ENCODE results near the gene NR2F2.

The NR2F2 gene

GRCh38 chr15:96296264-96296663 is 34.2 kb upstream of the NR2F2 start:
- DNase-seq (ENCODE audit: low read depth), result no peak
- TF ChIP-seq CTCF (IDR thresholded peaks at IDR 0.05; ENCODE audit: insufficient read depth, low read depth, low read length, missing control alignments), result no peak
- H3K4me3 ChIP-seq (ENCODE audit: low read depth, low read length), result no peak overlapping the region

- no peak for TF ChIP-seq CTCF (IDR thresholded peaks at IDR 0.05; ENCODE audit: insufficient read depth, low read depth, low read length, missing control alignments)
- no peak for DNase-seq (ENCODE audit: low read depth)
- H3K4me3 ChIP-seq (ENCODE audit: low read depth, low read length), result no peak overlapping the region
These were observed 32.7 kb upstream of the NR2F2 start for GRCh38 chr15:96297783-96298182.

- no peak for TF ChIP-seq CTCF (IDR thresholded peaks at IDR 0.05; ENCODE audit: insufficient read depth, low read depth, low read length, missing control alignments)
- no peak overlapping the region for H3K4me3 ChIP-seq (ENCODE audit: low read depth, low read length)
- no peak for DNase-seq (ENCODE audit: low read depth)
These were observed 32.3 kb upstream of the NR2F2 start for GRCh38 chr15:96298217-96298616.

GRCh38 chr15:96300836-96301235 is 29.7 kb upstream of the NR2F2 start:
- no peak overlapping the region for H3K4me3 ChIP-seq (ENCODE audit: low read depth, low read length)
- DNase-seq (ENCODE audit: low read depth), result no peak
- no peak for TF ChIP-seq CTCF (IDR thresholded peaks at IDR 0.05; ENCODE audit: insufficient read depth, low read depth, low read length, missing control alignments)

GRCh38 chr15:96303503-96304056 is 26.9 kb upstream of the NR2F2 start:
- DNase-seq (ENCODE audit: low read depth), result no peak
- TF ChIP-seq CTCF (IDR thresholded peaks at IDR 0.05; ENCODE audit: insufficient read depth, low read depth, low read length, missing control alignments), result no peak
- no peak overlapping the region for H3K4me3 ChIP-seq (ENCODE audit: low read depth, low read length)

GRCh38 chr15:96304839-96305238 is 25.7 kb upstream of the NR2F2 start:
- TF ChIP-seq CTCF (IDR thresholded peaks at IDR 0.05; ENCODE audit: insufficient read depth, low read depth, low read length, missing control alignments), result no peak
- H3K4me3 ChIP-seq (ENCODE audit: low read depth, low read length), result no peak overlapping the region
- no peak for DNase-seq (ENCODE audit: low read depth)

GRCh38 chr15:96306321-96306720 is 24.2 kb upstream of the NR2F2 start:
- no peak for TF ChIP-seq CTCF (IDR thresholded peaks at IDR 0.05; ENCODE audit: insufficient read depth, low read depth, low read length, missing control alignments)
- no peak for DNase-seq (ENCODE audit: low read depth)
- no peak overlapping the region for H3K4me3 ChIP-seq (ENCODE audit: low read depth, low read length)

Data from GM12865 (cell line).